Measurements from ENCODE around the gene SHISA2.

DNA sequence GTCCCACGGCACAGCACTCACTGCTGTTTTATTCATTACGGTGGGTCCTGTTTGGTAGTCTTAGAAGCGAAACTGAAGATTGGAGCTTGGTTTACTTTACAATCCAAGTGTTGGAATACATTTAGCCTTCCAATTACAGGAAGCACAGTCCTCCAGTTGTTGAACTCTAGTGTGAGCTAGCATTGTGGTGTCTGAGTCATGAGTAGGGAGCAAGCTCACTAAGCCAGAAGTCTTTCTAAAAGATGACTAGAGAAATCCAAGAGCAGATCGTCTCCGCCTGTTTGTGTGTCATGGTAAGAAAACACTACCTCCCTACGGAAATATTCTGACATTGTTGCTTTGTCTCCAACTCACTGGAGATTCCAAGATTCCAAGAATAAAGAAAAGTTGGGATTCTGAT, 10.1 kb upstream of the SHISA2 start:
- TF ChIP-seq ZNF396 (CRISPR knock-in tag; IDR thresholded peaks at IDR 0.05; ENCODE audit: borderline replicate concordance): no peak
- TF ChIP-seq GABPB1 (CRISPR knock-in tag; IDR thresholded peaks at IDR 0.05): no peak
- TF ChIP-seq SP1 (CRISPR knock-in tag; conservative IDR thresholded peaks at IDR 0.05): no peak
- TF ChIP-seq, protein P1, sequence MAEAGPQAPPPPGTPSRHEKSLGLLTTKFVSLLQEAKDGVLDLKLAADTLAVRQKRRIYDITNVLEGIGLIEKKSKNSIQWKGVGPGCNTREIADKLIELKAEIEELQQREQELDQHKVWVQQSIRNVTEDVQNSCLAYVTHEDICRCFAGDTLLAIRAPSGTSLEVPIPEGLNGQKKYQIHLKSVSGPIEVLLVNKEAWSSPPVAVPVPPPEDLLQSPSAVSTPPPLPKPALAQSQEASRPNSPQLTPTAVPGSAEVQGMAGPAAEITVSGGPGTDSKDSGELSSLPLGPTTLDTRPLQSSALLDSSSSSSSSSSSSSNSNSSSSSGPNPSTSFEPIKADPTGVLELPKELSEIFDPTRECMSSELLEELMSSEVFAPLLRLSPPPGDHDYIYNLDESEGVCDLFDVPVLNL (CRISPR knock-in tag; IDR thresholded peaks at IDR 0.05; ENCODE audit: borderline replicate concordance, low read depth): no peak

All from WTC11 (cell line).